ENCODE measurements around the gene NELL1.

NELL1 gene

GRCh38 chr11:21582791-21583190, 913.4 kb downstream of the NELL1 start:
- no peak for DNase-seq (ENCODE audit: extremely low spot score)
- ChIA-PET POLR2A (no interaction called here), CTCF (no interaction called here)
- no peak for TF ChIP-seq FOXM1 (IDR thresholded peaks at IDR 0.05; ENCODE audit: borderline replicate concordance)
- TF ChIP-seq HDGF (IDR thresholded peaks at IDR 0.05; ENCODE audit: borderline replicate concordance): no peak
- TF ChIP-seq L3MBTL2 (conservative IDR thresholded peaks at IDR 0.05): no peak
- no peak for TF ChIP-seq TARDBP (IDR thresholded peaks at IDR 0.05)
- no peak for TF ChIP-seq ZNF384 (IDR thresholded peaks at IDR 0.05)
- no peak for TF ChIP-seq FOXA1 (IDR thresholded peaks at IDR 0.05)
- TF ChIP-seq FOXK2 (IDR thresholded peaks at IDR 0.05): no peak
- TF ChIP-seq CTBP1 (IDR thresholded peaks at IDR 0.05; ENCODE audit: borderline replicate concordance): no peak
- TF ChIP-seq, protein P1, sequence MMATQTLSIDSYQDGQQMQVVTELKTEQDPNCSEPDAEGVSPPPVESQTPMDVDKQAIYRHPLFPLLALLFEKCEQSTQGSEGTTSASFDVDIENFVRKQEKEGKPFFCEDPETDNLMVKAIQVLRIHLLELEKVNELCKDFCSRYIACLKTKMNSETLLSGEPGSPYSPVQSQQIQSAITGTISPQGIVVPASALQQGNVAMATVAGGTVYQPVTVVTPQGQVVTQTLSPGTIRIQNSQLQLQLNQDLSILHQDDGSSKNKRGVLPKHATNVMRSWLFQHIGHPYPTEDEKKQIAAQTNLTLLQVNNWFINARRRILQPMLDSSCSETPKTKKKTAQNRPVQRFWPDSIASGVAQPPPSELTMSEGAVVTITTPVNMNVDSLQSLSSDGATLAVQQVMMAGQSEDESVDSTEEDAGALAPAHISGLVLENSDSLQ (IDR thresholded peaks at IDR 0.05): no peak

GRCh38 chr11:21588754-21589153, 919.4 kb downstream of the NELL1 start:
- TF ChIP-seq NFRKB (IDR thresholded peaks at IDR 0.05) (no peak), ZNF384 (IDR thresholded peaks at IDR 0.05) (no peak), L3MBTL2 (conservative IDR thresholded peaks at IDR 0.05) (no peak), CTBP1 (IDR thresholded peaks at IDR 0.05; ENCODE audit: borderline replicate concordance) (no peak), HDGF (IDR thresholded peaks at IDR 0.05; ENCODE audit: borderline replicate concordance) (no peak), FOXM1 (IDR thresholded peaks at IDR 0.05; ENCODE audit: borderline replicate concordance) (no peak), TARDBP (IDR thresholded peaks at IDR 0.05) (no peak), LEF1 (IDR thresholded peaks at IDR 0.05; ENCODE audit: borderline replicate concordance) (no peak), BHLHE40 (IDR thresholded peaks at IDR 0.05; ENCODE audit: borderline replicate concordance) (no peak)
- ChIA-PET POLR2A (no interaction called here), CTCF (no interaction called here)
- DNase-seq (ENCODE audit: extremely low spot score): no peak

DNA sequence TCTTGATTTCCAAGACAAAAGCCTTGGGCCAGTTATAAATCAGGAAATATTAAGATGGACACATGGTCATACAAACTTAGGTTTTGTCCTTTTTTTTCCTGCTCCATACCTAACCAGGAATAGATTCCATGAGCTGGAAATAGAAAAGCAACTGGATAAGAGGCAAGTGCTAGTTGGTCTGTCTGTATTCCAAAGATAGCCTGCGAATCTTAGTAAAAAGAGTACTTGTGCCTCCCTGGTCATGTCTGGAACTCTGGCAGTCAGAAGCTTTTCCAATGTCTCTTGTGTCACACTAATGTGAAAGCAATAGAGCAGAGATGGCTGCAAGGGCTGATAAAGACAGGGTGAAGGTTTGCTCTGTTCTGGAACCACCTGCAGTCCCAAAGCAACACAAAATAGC, 933.3 kb downstream of the NELL1 start:
- TF ChIP-seq FOXA1 (IDR thresholded peaks at IDR 0.05): no peak
- no peak for TF ChIP-seq TARDBP (IDR thresholded peaks at IDR 0.05)
- TF ChIP-seq ARNT (IDR thresholded peaks at IDR 0.05): no peak
- no peak for TF ChIP-seq SUZ12 (IDR thresholded peaks at IDR 0.05)
- POLR2A ChIA-PET: no interaction called here
- CTCF ChIA-PET: no interaction called here
- DNase-seq (ENCODE audit: extremely low spot score): no peak

- ChIA-PET CTCF (no interaction called here), POLR2A (no interaction called here)
- DNase-seq (ENCODE audit: extremely low spot score): no peak
- TF ChIP-seq TARDBP (IDR thresholded peaks at IDR 0.05): no peak
- TF ChIP-seq BHLHE40 (IDR thresholded peaks at IDR 0.05; ENCODE audit: borderline replicate concordance): no peak
- no peak for TF ChIP-seq FOXK2 (IDR thresholded peaks at IDR 0.05)
- no peak for TF ChIP-seq SUZ12 (IDR thresholded peaks at IDR 0.05)
- no peak for TF ChIP-seq LEF1 (IDR thresholded peaks at IDR 0.05; ENCODE audit: borderline replicate concordance)
- TF ChIP-seq SP1 (IDR thresholded peaks at IDR 0.05): no peak
- TF ChIP-seq L3MBTL2 (conservative IDR thresholded peaks at IDR 0.05): no peak
- no peak for TF ChIP-seq FOXA1 (IDR thresholded peaks at IDR 0.05)
- no peak for TF ChIP-seq HDGF (IDR thresholded peaks at IDR 0.05; ENCODE audit: borderline replicate concordance)
- TF ChIP-seq FOXM1 (IDR thresholded peaks at IDR 0.05; ENCODE audit: borderline replicate concordance): no peak
- TF ChIP-seq ELF4 (IDR thresholded peaks at IDR 0.05): no peak
- TF ChIP-seq, protein P1 (IDR thresholded peaks at IDR 0.05): no peak
- no peak for TF ChIP-seq NFRKB (IDR thresholded peaks at IDR 0.05)
- no peak for TF ChIP-seq ARNT (IDR thresholded peaks at IDR 0.05)
- TF ChIP-seq ZNF384 (IDR thresholded peaks at IDR 0.05): no peak
- TF ChIP-seq CTBP1 (IDR thresholded peaks at IDR 0.05; ENCODE audit: borderline replicate concordance): no peak
Measured at GRCh38 chr11:21603886-21604285, 934.5 kb downstream of the NELL1 start.

- CTCF ChIA-PET: no interaction called here
- DNase-seq (ENCODE audit: extremely low spot score): no peak
- POLR2A ChIA-PET: no interaction called here
- TF ChIP-seq ZNF384 (IDR thresholded peaks at IDR 0.05): no peak
- no peak for TF ChIP-seq ELF4 (IDR thresholded peaks at IDR 0.05)
- no peak for TF ChIP-seq SUZ12 (IDR thresholded peaks at IDR 0.05)
- no peak for TF ChIP-seq L3MBTL2 (conservative IDR thresholded peaks at IDR 0.05)
- no peak for TF ChIP-seq FOXM1 (IDR thresholded peaks at IDR 0.05; ENCODE audit: borderline replicate concordance)
- TF ChIP-seq CTBP1 (IDR thresholded peaks at IDR 0.05; ENCODE audit: borderline replicate concordance): no peak
- no peak for TF ChIP-seq TARDBP (IDR thresholded peaks at IDR 0.05)
- no peak for TF ChIP-seq SP1 (IDR thresholded peaks at IDR 0.05)
- TF ChIP-seq NFRKB (IDR thresholded peaks at IDR 0.05): no peak
- TF ChIP-seq, protein P1 (IDR thresholded peaks at IDR 0.05): no peak
- no peak for TF ChIP-seq FOXA1 (IDR thresholded peaks at IDR 0.05)
- no peak for TF ChIP-seq BHLHE40 (IDR thresholded peaks at IDR 0.05; ENCODE audit: borderline replicate concordance)
Measured at GRCh38 chr11:21604564-21604963, 935.2 kb downstream of the NELL1 start.

GRCh38 chr11:21612326-21612725, 942.9 kb downstream of the NELL1 start:
- POLR2A ChIA-PET: no interaction called here
- CTCF ChIA-PET: no interaction called here
- no peak for DNase-seq (ENCODE audit: extremely low spot score)
- TF ChIP-seq L3MBTL2 (conservative IDR thresholded peaks at IDR 0.05): no peak
- no peak for TF ChIP-seq SP1 (IDR thresholded peaks at IDR 0.05)
- TF ChIP-seq TARDBP (IDR thresholded peaks at IDR 0.05): no peak
- no peak for TF ChIP-seq FOXM1 (IDR thresholded peaks at IDR 0.05; ENCODE audit: borderline replicate concordance)
- no peak for TF ChIP-seq LEF1 (IDR thresholded peaks at IDR 0.05; ENCODE audit: borderline replicate concordance)

GRCh38 chr11:21614961-21615360, 945.6 kb downstream of the NELL1 start:
- ChIA-PET CTCF (no interaction called here), POLR2A (no interaction called here)
- no peak for TF ChIP-seq ARNT (IDR thresholded peaks at IDR 0.05)
- TF ChIP-seq NFRKB (IDR thresholded peaks at IDR 0.05): no peak
- no peak for TF ChIP-seq FOXA1 (IDR thresholded peaks at IDR 0.05)
- TF ChIP-seq ZNF384 (IDR thresholded peaks at IDR 0.05): no peak
- TF ChIP-seq, protein P1 (IDR thresholded peaks at IDR 0.05): no peak
- no peak for TF ChIP-seq ELF4 (IDR thresholded peaks at IDR 0.05)
- TF ChIP-seq TARDBP (IDR thresholded peaks at IDR 0.05): no peak
- TF ChIP-seq SUZ12 (IDR thresholded peaks at IDR 0.05): no peak
- TF ChIP-seq LEF1 (IDR thresholded peaks at IDR 0.05; ENCODE audit: borderline replicate concordance): no peak
- TF ChIP-seq FOXK2 (IDR thresholded peaks at IDR 0.05): no peak
- no peak for DNase-seq (ENCODE audit: extremely low spot score)

All from HEK293T (cell line).